DOHH2 (cell line): ENCODE measurements around the gene EXOC6B.

ENCODE experiments used
- H3F3A ChIP-seq: fragments of 200-600 bp; sonication (generic), shearing (Covaris generic); 2 replicates; pipeline ENCODE4 v1.6.0; 2016; ENCODE audit warnings: antibody characterized with exemption, mild to moderate bottlenecking; ENCODE audit not compliant: control insufficient read depth, insufficient read depth
- H3K27ac ChIP-seq: fragments of 200-600 bp; sonication (generic); 2 replicates; pipeline ENCODE4 v1.5.1; 2014; ENCODE audit warnings: low read depth, mild to moderate bottlenecking, low read length, moderate library complexity
- H3K27me3 ChIP-seq: fragments of 200-600 bp; sonication (generic); 2 replicates; pipeline ENCODE4 v1.6.1; 2014; ENCODE audit warnings: mild to moderate bottlenecking, low read length, mixed read lengths; ENCODE audit not compliant: control insufficient read depth
- H3K36me3 ChIP-seq: fragments of 200-600 bp; sonication (generic); 2 replicates; pipeline ENCODE4 v1.6.1; 2014; ENCODE audit warnings: mild to moderate bottlenecking, low read length, moderate library complexity, mixed read lengths; ENCODE audit not compliant: control insufficient read depth
- H3K4me1 ChIP-seq: fragments of 200-600 bp; sonication (generic); 2 replicates; pipeline ENCODE4 v1.6.1; 2014; ENCODE audit warnings: mild to moderate bottlenecking, low read length, mixed read lengths; ENCODE audit not compliant: control insufficient read depth
- H3K4me2 ChIP-seq: fragments of 200-600 bp; sonication (generic); 2 replicates; pipeline ENCODE4 v1.6.0; 2014; ENCODE audit warnings: mild to moderate bottlenecking, low read length, moderate library complexity
- H3K4me3 ChIP-seq: fragments of 200-600 bp; sonication (generic); 2 replicates; pipeline ENCODE4 v1.5.1; 2014; ENCODE audit warnings: mild to moderate bottlenecking, low read length, mixed read lengths
- H3K79me2 ChIP-seq: fragments of 200-600 bp; sonication (generic); 2 replicates; pipeline ENCODE4 v1.6.1; 2014; ENCODE audit warnings: mild to moderate bottlenecking, low read length, mixed read lengths; ENCODE audit not compliant: control insufficient read depth
- H3K9me2 ChIP-seq: fragments of 200-600 bp; sonication (generic); replicated peaks from 2 replicates; pipeline ENCODE4 v1.6.1; 2014; ENCODE audit warnings: mild to moderate bottlenecking, low read length, mixed read lengths; ENCODE audit not compliant: control insufficient read depth
- H3K9me3 ChIP-seq: fragments of 200-600 bp; sonication (generic); 2 replicates; pipeline ENCODE4 v1.6.1; 2014; ENCODE audit warnings: antibody characterized with exemption, low read length, mixed read lengths; ENCODE audit not compliant: control insufficient read depth, insufficient read depth
- H4K20me1 ChIP-seq: fragments of 200-600 bp; sonication (generic); 2 replicates; pipeline ENCODE4 v1.6.0; 2014; ENCODE audit warnings: low read depth, mild to moderate bottlenecking, antibody characterized with exemption, low read length, moderate library complexity; ENCODE audit not compliant: control insufficient read depth, insufficient read depth
- EZH2phosphoT487 ChIP-seq: fragments of 200-600 bp; sonication (generic); IDR thresholded peaks from 2 replicates; pipeline ENCODE4 v1.6.1; 2017; ENCODE audit warnings: borderline replicate concordance, mild to moderate bottlenecking, antibody characterized with exemption, low read length, moderate library complexity, mixed read lengths
- TF ChIP-seq, protein P1 (sequence below): fragments of 200-600 bp; sonication (generic); IDR thresholded peaks from one replicate; pipeline ENCODE4 v1.5.1; 2014; ENCODE audit warnings: antibody characterized with exemption, mild to moderate bottlenecking, low read depth, low read length; ENCODE audit not compliant: poor library complexity, severe bottlenecking

EXOC6B gene

DNA sequence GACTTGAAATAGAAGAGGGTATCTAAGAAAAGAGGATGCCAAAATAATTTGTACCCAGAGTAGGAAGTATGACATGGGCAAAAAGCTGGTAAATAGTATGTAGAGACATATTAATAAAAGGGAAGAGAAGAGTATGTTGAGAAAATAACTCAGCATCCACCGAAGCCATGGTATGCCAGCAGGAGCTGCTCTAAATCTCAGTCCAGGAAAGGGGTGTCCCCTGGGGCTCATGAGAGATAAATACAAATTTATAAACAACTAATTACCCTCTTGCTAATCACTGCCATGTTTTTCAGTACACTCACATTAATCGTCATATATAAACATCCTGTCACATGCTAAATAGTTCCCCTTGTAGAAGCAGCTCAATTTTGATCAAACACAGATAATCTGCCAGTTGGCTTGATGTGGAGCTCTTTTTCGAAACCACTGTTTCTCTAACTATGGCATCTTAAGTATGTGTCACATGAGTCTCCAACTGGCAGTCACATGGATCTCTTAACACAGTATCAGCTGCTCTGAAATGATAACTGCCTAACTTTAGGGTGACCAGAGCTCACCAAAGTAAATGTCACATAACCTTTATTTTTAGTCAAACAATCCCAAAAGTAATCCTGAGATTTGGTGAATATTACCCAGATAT lies 31.9 kb downstream of the EXOC6B start:
- Histone ChIP-seq H3K27ac (no peak overlapping the region), H3K4me2 (no peak overlapping the region), H4K20me1 (no peaks in the 10 kb centered on the region), H3K4me3 (no peak overlapping the region), H3F3A (no peaks in the 10 kb centered on the region), H3K79me2 (no peaks in the 10 kb centered on the region), H3K27me3 (no peaks in the 10 kb centered on the region), H3K36me3 (no peaks in the 10 kb centered on the region), H3K9me3 (no peaks in the 10 kb centered on the region), H3K4me1 (peaks cover 5% of the 10 kb centered on the region), H3K9me2 (no peaks in the 10 kb centered on the region)
- no peak for TF ChIP-seq EZH2phosphoT487
- TF ChIP-seq, protein P1, sequence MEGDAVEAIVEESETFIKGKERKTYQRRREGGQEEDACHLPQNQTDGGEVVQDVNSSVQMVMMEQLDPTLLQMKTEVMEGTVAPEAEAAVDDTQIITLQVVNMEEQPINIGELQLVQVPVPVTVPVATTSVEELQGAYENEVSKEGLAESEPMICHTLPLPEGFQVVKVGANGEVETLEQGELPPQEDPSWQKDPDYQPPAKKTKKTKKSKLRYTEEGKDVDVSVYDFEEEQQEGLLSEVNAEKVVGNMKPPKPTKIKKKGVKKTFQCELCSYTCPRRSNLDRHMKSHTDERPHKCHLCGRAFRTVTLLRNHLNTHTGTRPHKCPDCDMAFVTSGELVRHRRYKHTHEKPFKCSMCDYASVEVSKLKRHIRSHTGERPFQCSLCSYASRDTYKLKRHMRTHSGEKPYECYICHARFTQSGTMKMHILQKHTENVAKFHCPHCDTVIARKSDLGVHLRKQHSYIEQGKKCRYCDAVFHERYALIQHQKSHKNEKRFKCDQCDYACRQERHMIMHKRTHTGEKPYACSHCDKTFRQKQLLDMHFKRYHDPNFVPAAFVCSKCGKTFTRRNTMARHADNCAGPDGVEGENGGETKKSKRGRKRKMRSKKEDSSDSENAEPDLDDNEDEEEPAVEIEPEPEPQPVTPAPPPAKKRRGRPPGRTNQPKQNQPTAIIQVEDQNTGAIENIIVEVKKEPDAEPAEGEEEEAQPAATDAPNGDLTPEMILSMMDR = no peak

DNA sequence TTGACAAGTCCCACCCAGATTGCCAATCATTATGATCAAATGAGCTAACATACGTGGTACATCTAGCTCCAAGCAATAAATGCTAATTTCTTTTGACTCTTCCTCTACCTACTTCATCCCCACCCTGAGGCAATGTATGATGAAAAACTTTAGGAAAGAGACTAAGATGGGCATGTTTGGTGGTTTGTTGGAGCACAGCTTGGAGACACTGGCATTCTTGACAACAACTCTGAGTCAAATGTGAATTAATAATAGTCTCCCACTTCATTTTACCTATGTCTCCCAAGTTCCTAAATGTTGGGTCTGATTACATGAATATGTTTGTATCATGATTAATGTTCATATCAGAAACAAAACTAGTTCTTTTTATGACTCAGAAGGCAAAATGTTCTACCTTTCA lies 36.6 kb downstream of the EXOC6B start:
- Histone ChIP-seq H3K9me3 (no peaks in the 10 kb centered on the region), H4K20me1 (no peaks in the 10 kb centered on the region), H3K4me2 (no peak overlapping the region), H3K79me2 (no peaks in the 10 kb centered on the region), H3K9me2 (no peaks in the 10 kb centered on the region), H3K27ac (no peak overlapping the region), H3K36me3 (no peaks in the 10 kb centered on the region), H3K27me3 (no peaks in the 10 kb centered on the region), H3K4me3 (no peak overlapping the region), H3K4me1 (no peaks in the 10 kb centered on the region), H3F3A (no peaks in the 10 kb centered on the region)
- no peak for TF ChIP-seq EZH2phosphoT487
- TF ChIP-seq, protein P1 = no peak

DNA sequence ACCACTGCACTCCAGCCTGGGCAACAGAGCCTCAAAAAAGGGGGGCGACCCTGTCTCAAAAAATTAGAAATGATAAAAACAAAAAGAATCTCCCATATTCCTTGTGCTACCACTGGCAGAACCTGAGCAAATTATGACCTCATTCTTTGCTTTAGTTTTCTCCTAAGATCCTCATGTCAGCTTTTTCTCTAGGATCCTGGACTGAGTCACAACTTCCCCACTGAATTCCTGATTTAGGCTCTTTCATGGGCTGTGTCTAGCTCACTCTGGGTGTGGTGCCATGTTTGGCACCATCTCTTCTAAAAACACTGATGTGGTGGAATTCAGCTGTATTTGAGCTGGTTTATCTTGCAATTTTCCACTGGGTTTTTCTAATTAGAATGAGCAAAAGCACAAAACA lies 37.1 kb downstream of the EXOC6B start:
- no peaks in the 10 kb centered on the region for H3K79me2 ChIP-seq
- H3K9me2 ChIP-seq = no peaks in the 10 kb centered on the region
- no peaks in the 10 kb centered on the region for H3K36me3 ChIP-seq
- no peak overlapping the region for H3K4me3 ChIP-seq
- H3K9me3 ChIP-seq = no peaks in the 10 kb centered on the region
- no peaks in the 10 kb centered on the region for H3K4me1 ChIP-seq
- no peaks in the 10 kb centered on the region for H4K20me1 ChIP-seq
- no peaks in the 10 kb centered on the region for H3F3A ChIP-seq
- no peak overlapping the region for H3K4me2 ChIP-seq
- H3K27me3 ChIP-seq = no peaks in the 10 kb centered on the region
- H3K27ac ChIP-seq = no peak overlapping the region
- TF ChIP-seq, protein P1 = no peak
- TF ChIP-seq EZH2phosphoT487 = no peak
